Measurements from ENCODE around the gene MAP4K4.

The MAP4K4 gene

GRCh38 chr2:101717071-101717845 lies 19.8 kb downstream of the MAP4K4 start:
- in situ Hi-C loops (cut with HindIII; ENCODE audit: low pct_unique_long_range_greater_than_20kb, low sequenced_read_pairs) = no loop called here
- no peak for DNase-seq (ENCODE audit: low read depth in 1 of 2, low spot score in 1 of 2)
- no peak for TF ChIP-seq JUND (IDR thresholded peaks at IDR 0.05; ENCODE audit: low read depth)

GRCh38 chr2:101718479-101718878 lies 21.0 kb downstream of the MAP4K4 start:
- DNase-seq (ENCODE audit: low read depth in 1 of 2, low spot score in 1 of 2) = no peak
- no peak for TF ChIP-seq JUND (IDR thresholded peaks at IDR 0.05; ENCODE audit: low read depth)
- in situ Hi-C loops (cut with HindIII; ENCODE audit: low pct_unique_long_range_greater_than_20kb, low sequenced_read_pairs) = no loop called here

- DNase-seq (ENCODE audit: low read depth in 1 of 2, low spot score in 1 of 2) = no peak
- no peak for TF ChIP-seq JUND (IDR thresholded peaks at IDR 0.05; ENCODE audit: low read depth)
- in situ Hi-C loops (cut with HindIII; ENCODE audit: low pct_unique_long_range_greater_than_20kb, low sequenced_read_pairs) = no loop called here
These were observed 21.6 kb downstream of the MAP4K4 start for GRCh38 chr2:101718993-101719571.

- in situ Hi-C loops (cut with HindIII; ENCODE audit: low pct_unique_long_range_greater_than_20kb, low sequenced_read_pairs) = no loop called here
- TF ChIP-seq JUND (IDR thresholded peaks at IDR 0.05; ENCODE audit: low read depth) = no peak
- DNase-seq (ENCODE audit: low read depth in 1 of 2, low spot score in 1 of 2) = no peak
These were observed 23.2 kb downstream of the MAP4K4 start for GRCh38 chr2:101720732-101721131.

GRCh38 chr2:101722864-101723263 lies 25.4 kb downstream of the MAP4K4 start:
- in situ Hi-C loops (cut with HindIII; ENCODE audit: low pct_unique_long_range_greater_than_20kb, low sequenced_read_pairs) = no loop called here
- no peak for DNase-seq (ENCODE audit: low read depth in 1 of 2, low spot score in 1 of 2)
- no peak for TF ChIP-seq JUND (IDR thresholded peaks at IDR 0.05; ENCODE audit: low read depth)

- no peak for TF ChIP-seq JUND (IDR thresholded peaks at IDR 0.05; ENCODE audit: low read depth)
- in situ Hi-C loops (cut with HindIII; ENCODE audit: low pct_unique_long_range_greater_than_20kb, low sequenced_read_pairs) = no loop called here
- no peak for DNase-seq (ENCODE audit: low read depth in 1 of 2, low spot score in 1 of 2)
These were observed 26.0 kb downstream of the MAP4K4 start for GRCh38 chr2:101723371-101724124.

- TF ChIP-seq JUND (IDR thresholded peaks at IDR 0.05; ENCODE audit: low read depth) = no peak
These were observed 26.6 kb downstream of the MAP4K4 start for GRCh38 chr2:101724125-101724474.

GRCh38 chr2:101725038-101725437 lies 27.5 kb downstream of the MAP4K4 start:
- no peak for DNase-seq (ENCODE audit: low read depth in 1 of 2, low spot score in 1 of 2)
- TF ChIP-seq JUND (IDR thresholded peaks at IDR 0.05; ENCODE audit: low read depth) = no peak
- in situ Hi-C loops (cut with HindIII; ENCODE audit: low pct_unique_long_range_greater_than_20kb, low sequenced_read_pairs) = no loop called here

More at GRCh38 chr2:101724125-101724474, 26.6 kb downstream of the MAP4K4 start:
- DNase-seq (ENCODE audit: low read depth in 1 of 2, low spot score in 1 of 2) = no peak
- in situ Hi-C loops (cut with HindIII; ENCODE audit: low pct_unique_long_range_greater_than_20kb, low sequenced_read_pairs) = no loop called here

GRCh38 chr2:101725515-101726192 lies 28.1 kb downstream of the MAP4K4 start:
- no peak for TF ChIP-seq JUND (IDR thresholded peaks at IDR 0.05; ENCODE audit: low read depth)
- in situ Hi-C loops (cut with HindIII; ENCODE audit: low pct_unique_long_range_greater_than_20kb, low sequenced_read_pairs) = no loop called here
- DNase-seq (ENCODE audit: low read depth in 1 of 2, low spot score in 1 of 2) = no peak

GRCh38 chr2:101728865-101729264 lies 31.4 kb downstream of the MAP4K4 start:
- in situ Hi-C loops (cut with HindIII; ENCODE audit: low pct_unique_long_range_greater_than_20kb, low sequenced_read_pairs) = no loop called here

GRCh38 chr2:101729521-101730190 lies 32.1 kb downstream of the MAP4K4 start:
- in situ Hi-C loops (cut with HindIII; ENCODE audit: low pct_unique_long_range_greater_than_20kb, low sequenced_read_pairs) = no loop called here
- TF ChIP-seq JUND (IDR thresholded peaks at IDR 0.05; ENCODE audit: low read depth) = no peak
- DNase-seq (ENCODE audit: low read depth in 1 of 2, low spot score in 1 of 2) = no peak

More at GRCh38 chr2:101728865-101729264, 31.4 kb downstream of the MAP4K4 start:
- TF ChIP-seq JUND (IDR thresholded peaks at IDR 0.05; ENCODE audit: low read depth) = no peak
- no peak for DNase-seq (ENCODE audit: low read depth in 1 of 2, low spot score in 1 of 2)

All from T47D (cell line).